A673 (cell line): Measurements from ENCODE around the gene PPIL6. TPM values are rescaled to one million over a fixed set of nuclear protein-coding genes. Genes with fewer than 3 reads are reported as not detected.

Experiments
- BruUV-seq: library from RNA; stranded (reverse); fragments of 400-500 nt; replicated peaks from 2 replicates; lab custom pipeline; 2021; lab: Mats Ljungman, UMichigan
- CTCF ChIA-PET: fragments of 300-600 bp; sonication (Branson Sonifier 250); formaldehyde crosslinking; loops from one replicate; lab custom pipeline; 2022; ENCODE audit warnings: antibody characterized with exemption; lab: Charles Lee
- POLR2A ChIA-PET: fragments of 300-600 bp; sonication (Branson Sonifier 250); formaldehyde crosslinking; loops from one replicate; lab custom pipeline; 2022; ENCODE audit warnings: antibody characterized with exemption; ENCODE audit not compliant: low non-redundant PET; lab: Charles Lee
- DNase-seq: peaks from one replicate; pipeline ENCODE4 v3.0.0-alpha.2; 2015; ENCODE audit warnings: low spot score
- H3K27ac ChIP-seq: fragments of 200-600 bp; sonication (generic); 2 replicates; pipeline ENCODE4 v1.5.1; 2016; ENCODE audit warnings: mixed run types, low read depth, mild to moderate bottlenecking, mixed read lengths, antibody characterized with exemption, low read length; ENCODE audit not compliant: poor library complexity, severe bottlenecking
- H3K27me3 ChIP-seq: fragments of 200-600 bp; sonication (generic); replicated peaks from 2 replicates; pipeline ENCODE4 v1.6.1; 2017; ENCODE audit warnings: mixed run types, low read depth, mild to moderate bottlenecking, mixed read lengths, antibody characterized with exemption, low read length; ENCODE audit not compliant: insufficient read depth, poor library complexity
- H3K36me3 ChIP-seq: fragments of 200-600 bp; sonication (generic); 2 replicates; pipeline ENCODE4 v1.6.1; 2016; ENCODE audit warnings: mixed run types, mild to moderate bottlenecking, mixed read lengths, antibody characterized with exemption, low read length; ENCODE audit not compliant: insufficient read depth, poor library complexity, severe bottlenecking
- H3K4me1 ChIP-seq: fragments of 200-600 bp; sonication (generic); 2 replicates; pipeline ENCODE4 v1.6.1; 2017; ENCODE audit warnings: mixed run types, mild to moderate bottlenecking, mixed read lengths, antibody characterized with exemption, low read length; ENCODE audit not compliant: insufficient read depth, poor library complexity, severe bottlenecking
- H3K4me3 ChIP-seq: fragments of 200-600 bp; sonication (generic); 2 replicates; pipeline ENCODE4 v1.5.1; 2016; ENCODE audit warnings: low read depth, mixed run types, mild to moderate bottlenecking, mixed read lengths, low read length; ENCODE audit not compliant: poor library complexity, severe bottlenecking
- H3K9me3 ChIP-seq: fragments of 200-600 bp; sonication (generic); 2 replicates; pipeline ENCODE4 v1.6.1; 2016; ENCODE audit warnings: mixed run types, low read depth, mild to moderate bottlenecking, mixed read lengths, antibody characterized with exemption, low read length; ENCODE audit not compliant: poor library complexity, severe bottlenecking
- CTCF ChIP-seq: fragments of 300-800, 200-600 bp; sonication (generic); conservative IDR thresholded peaks from 2 replicates; pipeline ENCODE4 v1.5.1; 2017; ENCODE audit warnings: low read depth, mild to moderate bottlenecking, antibody characterized with exemption, low read length, moderate library complexity, mixed read lengths
- EZH2 ChIP-seq: fragments of 200-600 bp; sonication (generic); IDR thresholded peaks from 2 replicates; pipeline ENCODE4 v1.6.1; 2017; ENCODE audit warnings: borderline replicate concordance, low read depth, mild to moderate bottlenecking, mixed read lengths, antibody characterized with exemption, low read length; ENCODE audit not compliant: poor library complexity, severe bottlenecking
- intact Hi-C: fragments of 100-400 bp; cut with micrococcal nuclease; formaldehyde crosslinking; loops from one replicate; pipeline ENCODE4 v1.10.0; 2022; ENCODE audit not compliant: unreplicated experiment
- total RNA-seq: library from RNA; stranded (reverse); gene quantifications from 2 replicates; pipeline ENCODE4 v1.2.3, GENCODE V29; 2021

The PPIL6 gene
- total RNA-seq, 1 experiment from 2014 or later = 1.8 TPM

GRCh38 chr6:109445382-109445781, 5.0 kb upstream of the PPIL6 start:
- Histone ChIP-seq H3K27me3 (no peaks in the 10 kb centered on the region), H3K4me3 (no peak overlapping the region), H3K36me3 (no peaks in the 10 kb centered on the region), H3K4me1 (no peaks in the 10 kb centered on the region), H3K9me3 (no peaks in the 10 kb centered on the region), H3K27ac (no peak overlapping the region)
- ChIA-PET POLR2A (no interaction called here), CTCF (no interaction called here)
- no TSS peak for BruUV-seq
- no peak for DNase-seq
- intact Hi-C loops = no loop called here
- TF ChIP-seq EZH2 = no peak
- TF ChIP-seq CTCF = no peak

- H3K36me3 ChIP-seq = no peaks in the 10 kb centered on the region
- no peaks in the 10 kb centered on the region for H3K4me1 ChIP-seq
- no peak overlapping the region for H3K4me3 ChIP-seq
- intact Hi-C loops = no loop called here
- TF ChIP-seq EZH2 = no peak
- no peaks in the 10 kb centered on the region for H3K27me3 ChIP-seq
- no peak overlapping the region for H3K27ac ChIP-seq
- no TSS peak for BruUV-seq
- no peak for DNase-seq
- no peaks in the 10 kb centered on the region for H3K9me3 ChIP-seq
- POLR2A ChIA-PET = no interaction called here
- CTCF ChIA-PET = no interaction called here
Measured at GRCh38 chr6:109443425-109443950, 3.1 kb upstream of the PPIL6 start.

GRCh38 chr6:109442393-109442924, 2.0 kb upstream of the PPIL6 start:
- H3K9me3 ChIP-seq = no peaks in the 10 kb centered on the region
- no TSS peak for BruUV-seq
- ChIA-PET POLR2A (no interaction called here), CTCF (no interaction called here)
- no peak overlapping the region for H3K27ac ChIP-seq
- H3K27me3 ChIP-seq = no peaks in the 10 kb centered on the region
- H3K4me3 ChIP-seq = no peak overlapping the region
- no peaks in the 10 kb centered on the region for H3K36me3 ChIP-seq
- H3K4me1 ChIP-seq = no peaks in the 10 kb centered on the region
- intact Hi-C loops = no loop called here
- no peak for DNase-seq
- TF ChIP-seq EZH2 (no peak), CTCF (no peak)
